ENCODE results near the gene UBXN11.

Gene UBXN11

GRCh38 chr1:26306290-26307229 is at the start of gene UBXN11:
TSS of gene UBXN11 (minus strand) at chr1:26306636. CDS start at chr1:26302883, 3,753 bp downstream.
- DNase-seq (ENCODE audit: low read depth): peak; percentile 92

- no peak for DNase-seq (ENCODE audit: low read depth)
Observed at GRCh38 chr1:26356106-26356505, 49.7 kb upstream of the UBXN11 start.

- no peak for DNase-seq (ENCODE audit: low read depth)
Observed at GRCh38 chr1:26354972-26355371, 48.5 kb upstream of the UBXN11 start.

GRCh38 chr1:26353976-26354820 is 47.8 kb upstream of the UBXN11 start, which contains the start of gene CRYBG2:
TSS of gene CRYBG2 (minus strand) at chr1:26354130. CDS start at chr1:26346657, 7,473 bp downstream.
- no peak for DNase-seq (ENCODE audit: low read depth)

GRCh38 chr1:26353210-26353859 is 46.9 kb upstream of the UBXN11 start:
- no peak for DNase-seq (ENCODE audit: low read depth)

- no peak for DNase-seq (ENCODE audit: low read depth)
Observed at GRCh38 chr1:26352338-26352679, 45.9 kb upstream of the UBXN11 start.

- no peak for DNase-seq (ENCODE audit: low read depth)
Observed at GRCh38 chr1:26351590-26352337, 45.3 kb upstream of the UBXN11 start.

- DNase-seq (ENCODE audit: low read depth): no peak
Observed at GRCh38 chr1:26350701-26351589, 44.5 kb upstream of the UBXN11 start.

GRCh38 chr1:26350343-26350700 is 43.9 kb upstream of the UBXN11 start:
- DNase-seq (ENCODE audit: low read depth): no peak

- no peak for DNase-seq (ENCODE audit: low read depth)
Observed at GRCh38 chr1:26349877-26350244, 43.4 kb upstream of the UBXN11 start.

- DNase-seq (ENCODE audit: low read depth): no peak
Observed at GRCh38 chr1:26349188-26349876, 42.9 kb upstream of the UBXN11 start.

- DNase-seq (ENCODE audit: low read depth): no peak
Observed at GRCh38 chr1:26346274-26347033, 40.0 kb upstream of the UBXN11 start.

- no peak for DNase-seq (ENCODE audit: low read depth)
Observed at GRCh38 chr1:26345718-26346117, 39.3 kb upstream of the UBXN11 start.

GRCh38 chr1:26344147-26344920 is 37.9 kb upstream of the UBXN11 start:
- no peak for DNase-seq (ENCODE audit: low read depth)

- DNase-seq (ENCODE audit: low read depth): no peak
Observed at GRCh38 chr1:26340047-26340481, 33.6 kb upstream of the UBXN11 start.

- DNase-seq (ENCODE audit: low read depth): no peak
Observed at GRCh38 chr1:26338670-26339069, 32.2 kb upstream of the UBXN11 start.

GRCh38 chr1:26337625-26338024 is 31.2 kb upstream of the UBXN11 start:
- DNase-seq (ENCODE audit: low read depth): no peak

GRCh38 chr1:26337206-26337535 is 30.7 kb upstream of the UBXN11 start:
- DNase-seq (ENCODE audit: low read depth): no peak

Measured in HS-27A (cell line).